Bronchial epithelial cell (primary cell): ENCODE measurements around the gene GPER1. TPM values are rescaled to one million over a fixed set of nuclear protein-coding genes. Genes with fewer than 3 reads are reported as not detected.

Source experiments
- DNase-seq: peaks from one replicate; pipeline ENCODE4 v3.0.0-alpha.2; 2010; ENCODE audit warnings: low read depth
- FAIRE-seq: peaks from 2 replicates; lab custom pipeline; 2011; peaks lifted over from hg19 to GRCh38; lab: Jason Lieb, UNC
- H3K27me3 ChIP-seq: 2 replicates; pipeline ENCODE4 v1.5.1; 2011; ENCODE audit warnings: low read length; ENCODE audit not compliant: control insufficient read depth, insufficient read depth
- H3K36me3 ChIP-seq: 2 replicates; pipeline ENCODE4 v1.5.1; 2011; ENCODE audit warnings: low read length; ENCODE audit not compliant: control insufficient read depth, insufficient read depth
- H3K4me3 ChIP-seq: 2 replicates; pipeline ENCODE4 v1.5.1; 2011; ENCODE audit warnings: mild to moderate bottlenecking, low read depth, low read length, control low read depth
- CTCF ChIP-seq: IDR thresholded peaks from 2 replicates; pipeline ENCODE4 v1.5.1; 2011; ENCODE audit warnings: mild to moderate bottlenecking, moderate library complexity, low read length, control low read depth, inconsistent platforms; ENCODE audit not compliant: insufficient read depth, severe bottlenecking
- total RNA-seq: library from RNA; depleted of rRNA; stranded (reverse); fragments of >200 nt; gene quantifications from 2 replicates; pipeline ENCODE4 v1.2.1, GENCODE V29; 2014

The GPER1 gene
- total RNA-seq, 1 donor from 2014 or later: under 0.01 TPM

- no peak for FAIRE-seq
- no peak for DNase-seq
- Histone ChIP-seq H3K27me3 (no peaks in the 10 kb centered on the region), H3K36me3 (no peaks in the 10 kb centered on the region), H3K4me3 (no peak overlapping the region)
- no peak for TF ChIP-seq CTCF
Measured at GRCh38 chr7:1091644-1092027, 3.7 kb downstream of the GPER1 start.

- TF ChIP-seq CTCF: no peak
- Histone ChIP-seq H3K36me3 (no peaks in the 10 kb centered on the region), H3K27me3 (no peaks in the 10 kb centered on the region), H3K4me3 (no peak overlapping the region)
- no peak for FAIRE-seq
- DNase-seq: no peak
Measured at GRCh38 chr7:1092161-1092632, 4.3 kb downstream of the GPER1 start.

- Histone ChIP-seq H3K4me3 (no peak overlapping the region), H3K27me3 (no peaks in the 10 kb centered on the region), H3K36me3 (no peaks in the 10 kb centered on the region)
- DNase-seq (no peak), FAIRE-seq (no peak)
- TF ChIP-seq CTCF: no peak
Measured at GRCh38 chr7:1092806-1093501, 5.0 kb downstream of the GPER1 start.

- no peak for FAIRE-seq
Measured at GRCh38 chr7:1093502-1093843, 5.6 kb downstream of the GPER1 start.

GRCh38 chr7:1093916-1094508 is 6.1 kb downstream of the GPER1 start:
- H3K36me3 ChIP-seq: no peaks in the 10 kb centered on the region
- DNase-seq (no peak), FAIRE-seq (no peak)
- no peak overlapping the region for H3K4me3 ChIP-seq
- no peaks in the 10 kb centered on the region for H3K27me3 ChIP-seq
- TF ChIP-seq CTCF: no peak

More at GRCh38 chr7:1093502-1093843, 5.6 kb downstream of the GPER1 start:
- TF ChIP-seq CTCF: no peak
- no peaks in the 10 kb centered on the region for H3K36me3 ChIP-seq
- no peaks in the 10 kb centered on the region for H3K27me3 ChIP-seq
- H3K4me3 ChIP-seq: no peak overlapping the region
- no peak for DNase-seq
